SK-N-SH (cell line): ENCODE measurements around the gene CHD8. TPM values are rescaled to one million over a fixed set of nuclear protein-coding genes. Genes with fewer than 3 reads are reported as not detected.

ENCODE experiments used
- CTCF ChIA-PET: fragments of 300-600, 350-600 bp; formaldehyde crosslinking; extraction: SDS; loops from one replicate; lab custom pipeline; 2021; lab: Yijun Ruan, JAX
- POLR2A ChIA-PET: fragments of 350-600 bp; sonication (Branson Sonifier 250); formaldehyde crosslinking; extraction: SDS; loops from one replicate; lab custom pipeline; 2020; ENCODE audit warnings: antibody characterized with exemption, inconsistent platforms; lab: Yijun Ruan, JAX
- DNase-seq: peaks from one replicate; pipeline ENCODE4 v3.0.0; 2012
- H2AFZ ChIP-seq: fragments of 200-600 bp; sonication (generic); 2 replicates; pipeline ENCODE4 v1.8.1; 2016; ENCODE audit warnings: antibody characterized with exemption, mild to moderate bottlenecking, low read depth
- H3F3A ChIP-seq: fragments of 200-600 bp; sonication (generic); replicated peaks from 2 replicates; pipeline ENCODE3; 2016; ENCODE audit warnings: antibody characterized with exemption, mild to moderate bottlenecking; ENCODE audit not compliant: insufficient read depth
- H3K27ac ChIP-seq, 2 experiments: fragments of 200-500 bp in 1 of 2; fragments of 200-600 bp in 1 of 2; sonication (Bioruptor generic) in 1 of 2; sonication (generic), shearing (Covaris generic) in 1 of 2; 2 replicates each; pipeline versions ENCODE4 v1.5.1 to v1.6.1; 2014 to 2016; ENCODE audit warnings: low read depth in 2 of 2, inconsistent platforms in 1 of 2, low read length in 1 of 2, mild to moderate bottlenecking in 1 of 2, mixed read lengths in 1 of 2
- H3K27me3 ChIP-seq: fragments of 200-600 bp; sonication (generic), shearing (Covaris generic); 2 replicates; pipeline ENCODE4 v1.6.1; 2016; ENCODE audit warnings: mixed run types; ENCODE audit not compliant: insufficient read depth
- H3K36me3 ChIP-seq, 2 experiments: fragments of 200-500 bp in 1 of 2; fragments of 200-600 bp in 1 of 2; sonication (Bioruptor generic) in 1 of 2; sonication (generic) in 1 of 2; replicated peaks in 1 of 2; 2 replicates each; pipeline versions ENCODE3 to v1.5.1; 2014 to 2016; ENCODE audit warnings: low read length in 1 of 2, mild to moderate bottlenecking in 1 of 2; ENCODE audit not compliant: insufficient read depth in 2 of 2, control insufficient read depth in 1 of 2
- H3K4me1 ChIP-seq, 2 experiments: fragments of 200-500 bp in 1 of 2; fragments of 200-600 bp in 1 of 2; sonication (Bioruptor generic) in 1 of 2; sonication (generic), shearing (Covaris generic) in 1 of 2; 2 replicates each; pipeline versions ENCODE4 v1.5.1 to v1.6.1; 2014 to 2016; ENCODE audit warnings: low read depth in 1 of 2, low read length in 1 of 2, mixed run types in 1 of 2; ENCODE audit not compliant: insufficient read depth in 2 of 2, control insufficient read depth in 1 of 2
- H3K4me2 ChIP-seq: fragments of 200-600 bp; sonication (generic), shearing (Covaris generic); 2 replicates; pipeline ENCODE4 v1.6.1; 2017; ENCODE audit warnings: mixed run types
- H3K4me3 ChIP-seq, 2 experiments: fragments of 200-500 bp in 1 of 2; fragments of 200-600 bp in 1 of 2; sonication (Bioruptor generic) in 1 of 2; sonication (generic), shearing (Covaris generic) in 1 of 2; 2 replicates each; pipeline versions ENCODE4 v1.5.1 to v1.8.1; 2014 to 2016; ENCODE audit warnings: low read depth in 2 of 2, inconsistent platforms in 1 of 2, low read length in 1 of 2, mild to moderate bottlenecking in 1 of 2, mixed read lengths in 1 of 2, moderate library complexity in 1 of 2
- H3K79me2 ChIP-seq: fragments of 200-600 bp; sonication (generic); 2 replicates; pipeline ENCODE4 v1.8.1; 2017; ENCODE audit warnings: mild to moderate bottlenecking; ENCODE audit not compliant: insufficient read depth
- H3K9ac ChIP-seq: fragments of 200-600 bp; sonication (generic); 2 replicates; pipeline ENCODE4 v1.6.1; 2017; ENCODE audit warnings: mixed run types
- H3K9me2 ChIP-seq: fragments of 200-600 bp; sonication (generic); 2 replicates; pipeline ENCODE4 v1.6.1; 2017; ENCODE audit warnings: mixed run types
- H3K9me3 ChIP-seq: fragments of 200-600 bp; sonication (generic); 2 replicates; pipeline ENCODE4 v1.6.1; 2017; ENCODE audit warnings: mixed run types, mild to moderate bottlenecking, moderate library complexity
- H4K20me1 ChIP-seq: fragments of 200-600 bp; sonication (generic); 2 replicates; pipeline ENCODE4 v1.6.1; 2017; ENCODE audit warnings: mild to moderate bottlenecking, mixed run types; ENCODE audit not compliant: insufficient read depth
- FOXM1 ChIP-seq: IDR thresholded peaks from 2 replicates; pipeline ENCODE4 v1.4.0; 2012; ENCODE audit warnings: low read depth, mild to moderate bottlenecking
- MXI1 ChIP-seq: IDR thresholded peaks from 2 replicates; pipeline ENCODE4 v1.6.1; 2012; ENCODE audit warnings: mild to moderate bottlenecking, low read depth, low read length, improper control_type of control experiment
- NFIC ChIP-seq: IDR thresholded peaks from 2 replicates; pipeline ENCODE4 v1.4.0; 2012; ENCODE audit warnings: borderline replicate concordance
- PBX3 ChIP-seq: IDR thresholded peaks from 2 replicates; pipeline ENCODE4; 2012
- POLR2AphosphoS5 ChIP-seq: IDR thresholded peaks from 2 replicates; pipeline ENCODE4 v1.6.1; 2012; ENCODE audit warnings: low read depth, low read length
- SIN3A ChIP-seq: IDR thresholded peaks from 2 replicates; pipeline ENCODE4 v1.6.1; 2012; ENCODE audit warnings: low read depth, mild to moderate bottlenecking, low read length, moderate library complexity, borderline replicate concordance
- SMC3 ChIP-seq: IDR thresholded peaks from 2 replicates; pipeline ENCODE4 v1.6.1; 2012; ENCODE audit warnings: low read depth, low read length, improper control_type of control experiment
- TAF1 ChIP-seq: IDR thresholded peaks from 2 replicates; pipeline ENCODE4 v1.6.1; 2012; ENCODE audit warnings: low read depth, mild to moderate bottlenecking, low read length, moderate library complexity, borderline replicate concordance
- TCF12 ChIP-seq: IDR thresholded peaks from 2 replicates; pipeline ENCODE4 v1.4.0; 2012
- YY1 ChIP-seq: IDR thresholded peaks from 2 replicates; pipeline ENCODE4 v1.4.0; 2012; ENCODE audit warnings: low read depth, mild to moderate bottlenecking
- WGBS: methylation state at CpG from one replicate; pipeline ENCODE4 v1.1.6; 2017; ENCODE audit warnings: low lambda C conversion rate; 5-methylcytosine and 5-hydroxymethylcytosine counted together
- polyA plus RNA-seq, 3 experiments: library from polyadenylated mRNA; depleted of rRNA; stranded (reverse); fragments of >200 nt; gene quantifications; 2 replicates each; pipeline ENCODE4 v1.2.3, GENCODE V29; 2012
- TF ChIP-seq, protein P1 (sequence below): IDR thresholded peaks from 2 replicates; pipeline ENCODE4 v1.6.1; 2012; ENCODE audit warnings: mild to moderate bottlenecking, low read depth, low read length, moderate library complexity
- TF ChIP-seq, protein P2 (sequence below): fragments of 150-350 bp; IDR thresholded peaks from 2 replicates; pipeline ENCODE4 v1.6.1; 2016; ENCODE audit warnings: mild to moderate bottlenecking, low read depth, low read length
- TF ChIP-seq, protein P3 (sequence below): fragments of 150-350 bp; IDR thresholded peaks from 2 replicates; pipeline ENCODE4 v1.6.1; 2017; ENCODE audit warnings: antibody characterized with exemption, low read length, low read depth, borderline replicate concordance

The CHD8 gene
- polyA plus RNA-seq, 1 of the 3 experiments (the other 2 are of a cell fraction) = 25.3 TPM

- CTCF ChIA-PET = interaction anchor here (0.7 to 4.7 kb wide), 4 partner anchors 18 to 43 kb away, joined by 3 to 38 read pairs (median 8); partner anchors contain the start of genes RAB2B and TOX4
- peak overlapping the region; percentile 85 to 90 for H3K4me3 ChIP-seq
- 17% methylated on average over 15 of the region's 15 CpGs for WGBS
- no peaks in the 10 kb centered on the region for H3K9me2 ChIP-seq
- peaks cover 9 to 14% of the 10 kb centered on the region in 2 experiments for H3K36me3 ChIP-seq
- peaks cover 14% of the 10 kb centered on the region for H3F3A ChIP-seq
- H3K27me3 ChIP-seq = no peaks in the 10 kb centered on the region
- H3K27ac ChIP-seq = peak overlapping the region; percentile 72 to 91; a peak in 3 of 4 replicates
- H3K4me2 ChIP-seq = peak overlapping the region; percentile 92
- peaks cover 12% of the 10 kb centered on the region for H4K20me1 ChIP-seq
- peaks cover 58% of the 10 kb centered on the region for H3K79me2 ChIP-seq
- POLR2A ChIA-PET = interaction anchor here (1.2 to 2.1 kb wide), 5 partner anchors 18 to 71 kb away, joined by 3 to 29 read pairs (median 4); partner anchors contain the start of genes RAB2B, SALL2, SUPT16H and TOX4
- H2AFZ ChIP-seq = no peak overlapping the region
- DNase-seq = peak; percentile 43
- TF ChIP-seq, protein P1, sequence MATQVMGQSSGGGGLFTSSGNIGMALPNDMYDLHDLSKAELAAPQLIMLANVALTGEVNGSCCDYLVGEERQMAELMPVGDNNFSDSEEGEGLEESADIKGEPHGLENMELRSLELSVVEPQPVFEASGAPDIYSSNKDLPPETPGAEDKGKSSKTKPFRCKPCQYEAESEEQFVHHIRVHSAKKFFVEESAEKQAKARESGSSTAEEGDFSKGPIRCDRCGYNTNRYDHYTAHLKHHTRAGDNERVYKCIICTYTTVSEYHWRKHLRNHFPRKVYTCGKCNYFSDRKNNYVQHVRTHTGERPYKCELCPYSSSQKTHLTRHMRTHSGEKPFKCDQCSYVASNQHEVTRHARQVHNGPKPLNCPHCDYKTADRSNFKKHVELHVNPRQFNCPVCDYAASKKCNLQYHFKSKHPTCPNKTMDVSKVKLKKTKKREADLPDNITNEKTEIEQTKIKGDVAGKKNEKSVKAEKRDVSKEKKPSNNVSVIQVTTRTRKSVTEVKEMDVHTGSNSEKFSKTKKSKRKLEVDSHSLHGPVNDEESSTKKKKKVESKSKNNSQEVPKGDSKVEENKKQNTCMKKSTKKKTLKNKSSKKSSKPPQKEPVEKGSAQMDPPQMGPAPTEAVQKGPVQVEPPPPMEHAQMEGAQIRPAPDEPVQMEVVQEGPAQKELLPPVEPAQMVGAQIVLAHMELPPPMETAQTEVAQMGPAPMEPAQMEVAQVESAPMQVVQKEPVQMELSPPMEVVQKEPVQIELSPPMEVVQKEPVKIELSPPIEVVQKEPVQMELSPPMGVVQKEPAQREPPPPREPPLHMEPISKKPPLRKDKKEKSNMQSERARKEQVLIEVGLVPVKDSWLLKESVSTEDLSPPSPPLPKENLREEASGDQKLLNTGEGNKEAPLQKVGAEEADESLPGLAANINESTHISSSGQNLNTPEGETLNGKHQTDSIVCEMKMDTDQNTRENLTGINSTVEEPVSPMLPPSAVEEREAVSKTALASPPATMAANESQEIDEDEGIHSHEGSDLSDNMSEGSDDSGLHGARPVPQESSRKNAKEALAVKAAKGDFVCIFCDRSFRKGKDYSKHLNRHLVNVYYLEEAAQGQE = no peak
- no peak for TF ChIP-seq TAF1
- no peak for TF ChIP-seq YY1
- TF ChIP-seq SMC3 = no peak
- TF ChIP-seq TCF12 = no peak
- TF ChIP-seq MXI1 = no peak
- TF ChIP-seq NFIC = no peak
- TF ChIP-seq PBX3 = no peak
- TF ChIP-seq FOXM1 = no peak
- TF ChIP-seq, protein P2, sequence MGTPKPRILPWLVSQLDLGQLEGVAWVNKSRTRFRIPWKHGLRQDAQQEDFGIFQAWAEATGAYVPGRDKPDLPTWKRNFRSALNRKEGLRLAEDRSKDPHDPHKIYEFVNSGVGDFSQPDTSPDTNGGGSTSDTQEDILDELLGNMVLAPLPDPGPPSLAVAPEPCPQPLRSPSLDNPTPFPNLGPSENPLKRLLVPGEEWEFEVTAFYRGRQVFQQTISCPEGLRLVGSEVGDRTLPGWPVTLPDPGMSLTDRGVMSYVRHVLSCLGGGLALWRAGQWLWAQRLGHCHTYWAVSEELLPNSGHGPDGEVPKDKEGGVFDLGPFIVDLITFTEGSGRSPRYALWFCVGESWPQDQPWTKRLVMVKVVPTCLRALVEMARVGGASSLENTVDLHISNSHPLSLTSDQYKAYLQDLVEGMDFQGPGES = no peak
- TF ChIP-seq, protein P3, sequence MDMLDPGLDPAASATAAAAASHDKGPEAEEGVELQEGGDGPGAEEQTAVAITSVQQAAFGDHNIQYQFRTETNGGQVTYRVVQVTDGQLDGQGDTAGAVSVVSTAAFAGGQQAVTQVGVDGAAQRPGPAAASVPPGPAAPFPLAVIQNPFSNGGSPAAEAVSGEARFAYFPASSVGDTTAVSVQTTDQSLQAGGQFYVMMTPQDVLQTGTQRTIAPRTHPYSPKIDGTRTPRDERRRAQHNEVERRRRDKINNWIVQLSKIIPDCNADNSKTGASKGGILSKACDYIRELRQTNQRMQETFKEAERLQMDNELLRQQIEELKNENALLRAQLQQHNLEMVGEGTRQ = no peak
- TF ChIP-seq SIN3A = no peak
- no peak for TF ChIP-seq POLR2AphosphoS5
- H3K4me1 ChIP-seq = peaks cover 4 to 8% of the 10 kb centered on the region in 2 experiments; a peak in 2 of 4 replicates
- no peaks in the 10 kb centered on the region for H3K9me3 ChIP-seq
- peak overlapping the region; percentile 87 for H3K9ac ChIP-seq
These were observed 929 bp downstream of the CHD8 start for GRCh38 chr14:21454843-21455544.
